ENCODE measurements around the gene RUFY4. TPM values are rescaled to one million over a fixed set of nuclear protein-coding genes. Genes with fewer than 3 reads are reported as not detected.
A peak's percentile ranks its signal among the peaks of the same experiment; 100 is the strongest.

The RUFY4 gene
- total and polyA plus RNA-seq, 10 donors, result 0.32 to 4.5 (median 2.6) TPM

DNA sequence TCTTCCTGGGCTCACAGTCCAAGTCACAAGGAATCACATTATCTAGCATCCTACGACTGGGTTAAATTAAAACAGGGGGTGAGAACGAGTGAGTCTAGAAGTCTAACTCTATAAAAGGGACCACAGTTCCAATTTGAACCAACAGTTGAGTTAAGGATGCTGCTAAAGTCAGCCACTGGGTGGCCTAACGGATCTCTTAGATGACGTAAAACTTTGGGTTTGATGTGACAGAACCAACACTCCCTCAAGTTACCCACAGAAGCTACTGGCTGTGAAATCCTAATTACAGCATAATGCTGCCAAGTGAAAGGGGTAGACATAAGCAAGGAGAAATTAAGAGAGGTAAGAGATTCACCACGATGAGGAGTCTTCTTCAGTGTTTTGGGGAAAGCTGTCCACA, 32.7 kb upstream of the RUFY4 start:
- intact Hi-C loops (cut with DNase I; ENCODE audit: low total_unique reads), result loop anchor here (10.0 kb wide), 1 partner anchor 252 kb away; no protein-coding TSS in a partner anchor
- DNase-seq, result no peak
- Histone ChIP-seq H3K36me3 (no peaks in the 10 kb centered on the region), H3K9me3 (no peaks in the 10 kb centered on the region), H3K27ac (no peak overlapping the region), H3K27me3 (replicated peaks in 1 of 7) (peaks cover 0 to 10% (median 0%) of the 10 kb centered on the region in 7 donors), H3K4me1 (peaks cover 4 to 33% (median 17%) of the 10 kb centered on the region in 6 donors), H3K4me3 (no peak overlapping the region)
- TF ChIP-seq POLR2AphosphoS5 (IDR thresholded peaks at IDR 0.05) (no peak), POLR2A (IDR thresholded peaks at IDR 0.05) (no peak)
- TF ChIP-seq, protein P1, sequence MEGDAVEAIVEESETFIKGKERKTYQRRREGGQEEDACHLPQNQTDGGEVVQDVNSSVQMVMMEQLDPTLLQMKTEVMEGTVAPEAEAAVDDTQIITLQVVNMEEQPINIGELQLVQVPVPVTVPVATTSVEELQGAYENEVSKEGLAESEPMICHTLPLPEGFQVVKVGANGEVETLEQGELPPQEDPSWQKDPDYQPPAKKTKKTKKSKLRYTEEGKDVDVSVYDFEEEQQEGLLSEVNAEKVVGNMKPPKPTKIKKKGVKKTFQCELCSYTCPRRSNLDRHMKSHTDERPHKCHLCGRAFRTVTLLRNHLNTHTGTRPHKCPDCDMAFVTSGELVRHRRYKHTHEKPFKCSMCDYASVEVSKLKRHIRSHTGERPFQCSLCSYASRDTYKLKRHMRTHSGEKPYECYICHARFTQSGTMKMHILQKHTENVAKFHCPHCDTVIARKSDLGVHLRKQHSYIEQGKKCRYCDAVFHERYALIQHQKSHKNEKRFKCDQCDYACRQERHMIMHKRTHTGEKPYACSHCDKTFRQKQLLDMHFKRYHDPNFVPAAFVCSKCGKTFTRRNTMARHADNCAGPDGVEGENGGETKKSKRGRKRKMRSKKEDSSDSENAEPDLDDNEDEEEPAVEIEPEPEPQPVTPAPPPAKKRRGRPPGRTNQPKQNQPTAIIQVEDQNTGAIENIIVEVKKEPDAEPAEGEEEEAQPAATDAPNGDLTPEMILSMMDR (IDR thresholded peaks at IDR 0.05 in 8 of 11, conservative IDR thresholded peaks at IDR 0.05 in 3 of 11), result peak in 2 of 11 experiments; percentile 8 to 15
- 73 to 80% (median 77%) methylated on average over 5 of the region's 5 CpGs for WGBS, 5 donors

DNA sequence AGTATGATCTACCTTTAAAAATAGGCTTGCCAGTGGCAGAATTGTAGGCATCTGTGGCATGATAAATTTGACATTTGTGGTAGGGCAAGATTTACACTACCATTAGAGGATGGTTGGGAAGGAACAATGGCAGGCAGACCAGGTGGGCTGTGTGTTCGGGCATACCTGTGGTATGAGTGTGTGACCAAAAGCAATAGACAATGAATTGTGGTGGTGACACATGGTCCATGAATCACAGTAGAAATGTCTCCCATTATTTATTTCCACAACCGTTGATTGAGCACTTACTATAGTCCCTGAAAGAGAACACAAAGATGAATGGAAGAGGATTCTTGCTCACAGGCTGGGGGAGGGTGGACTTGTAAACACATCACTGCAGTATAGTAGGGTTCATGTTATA, 29.9 kb upstream of the RUFY4 start:
- TF ChIP-seq, protein P1 (IDR thresholded peaks at IDR 0.05 in 8 of 11, conservative IDR thresholded peaks at IDR 0.05 in 3 of 11), result no peak
- TF ChIP-seq POLR2AphosphoS5 (IDR thresholded peaks at IDR 0.05), result no peak
- no peak for TF ChIP-seq POLR2A (IDR thresholded peaks at IDR 0.05)
- WGBS, 5 donors, result 78 to 91% (median 81%) methylated on average over 2 of the region's 2 CpGs
- intact Hi-C loops (cut with DNase I; ENCODE audit: low total_unique reads), result loop anchor here (10.0 kb wide), 1 partner anchor 254 kb away; no protein-coding TSS in a partner anchor
- no peak for DNase-seq
- H3K4me1 ChIP-seq, result peaks cover 1 to 27% (median 12%) of the 10 kb centered on the region in 6 donors
- no peaks in the 10 kb centered on the region for H3K36me3 ChIP-seq
- peaks cover 0 to 4% (median 0%) of the 10 kb centered on the region in 7 donors for H3K27me3 ChIP-seq (replicated peaks in 1 of 7)
- H3K27ac ChIP-seq, result no peak overlapping the region
- no peak overlapping the region for H3K4me3 ChIP-seq
- peaks cover 0 to 12% (median 4%) of the 10 kb centered on the region in 8 donors for H3K9me3 ChIP-seq

DNA sequence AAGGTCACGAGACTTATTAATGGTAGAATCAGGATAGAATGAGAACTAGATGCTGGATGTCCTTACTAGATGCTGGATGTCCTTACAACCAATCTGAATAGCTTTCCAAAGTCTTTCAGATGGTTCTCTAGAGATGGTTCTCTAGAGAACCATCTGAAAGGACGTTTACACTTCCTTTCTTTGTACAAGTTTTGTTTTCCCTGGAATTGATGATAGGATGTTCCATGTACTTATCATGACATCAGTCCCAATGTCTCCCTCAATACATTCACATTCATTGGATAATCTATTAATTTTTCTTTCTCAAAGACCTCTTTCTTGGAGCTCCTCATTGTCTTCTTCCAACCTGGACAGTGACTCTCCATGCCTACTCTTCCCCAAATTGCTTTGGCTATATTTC, 28.2 kb upstream of the RUFY4 start:
- Histone ChIP-seq H3K27me3 (replicated peaks in 1 of 7) (no peaks in the 10 kb centered on the region), H3K36me3 (no peaks in the 10 kb centered on the region), H3K4me3 (no peak overlapping the region), H3K27ac (peak overlapping the region in 1 of 8 donors; percentile 41), H3K4me1 (peaks cover 0 to 16% (median 4%) of the 10 kb centered on the region in 6 donors), H3K9me3 (peaks cover 0 to 16% (median 6%) of the 10 kb centered on the region in 8 donors)
- no peak for TF ChIP-seq POLR2AphosphoS5 (IDR thresholded peaks at IDR 0.05)
- TF ChIP-seq, protein P1 (IDR thresholded peaks at IDR 0.05 in 8 of 11, conservative IDR thresholded peaks at IDR 0.05 in 3 of 11), result no peak
- TF ChIP-seq POLR2A (IDR thresholded peaks at IDR 0.05), result no peak
- WGBS, 5 donors, result 49 to 81% (median 76%) methylated on average over 2 of the region's 2 CpGs
- intact Hi-C loops (cut with DNase I; ENCODE audit: low total_unique reads), result no loop called here
- DNase-seq, result no peak

DNA sequence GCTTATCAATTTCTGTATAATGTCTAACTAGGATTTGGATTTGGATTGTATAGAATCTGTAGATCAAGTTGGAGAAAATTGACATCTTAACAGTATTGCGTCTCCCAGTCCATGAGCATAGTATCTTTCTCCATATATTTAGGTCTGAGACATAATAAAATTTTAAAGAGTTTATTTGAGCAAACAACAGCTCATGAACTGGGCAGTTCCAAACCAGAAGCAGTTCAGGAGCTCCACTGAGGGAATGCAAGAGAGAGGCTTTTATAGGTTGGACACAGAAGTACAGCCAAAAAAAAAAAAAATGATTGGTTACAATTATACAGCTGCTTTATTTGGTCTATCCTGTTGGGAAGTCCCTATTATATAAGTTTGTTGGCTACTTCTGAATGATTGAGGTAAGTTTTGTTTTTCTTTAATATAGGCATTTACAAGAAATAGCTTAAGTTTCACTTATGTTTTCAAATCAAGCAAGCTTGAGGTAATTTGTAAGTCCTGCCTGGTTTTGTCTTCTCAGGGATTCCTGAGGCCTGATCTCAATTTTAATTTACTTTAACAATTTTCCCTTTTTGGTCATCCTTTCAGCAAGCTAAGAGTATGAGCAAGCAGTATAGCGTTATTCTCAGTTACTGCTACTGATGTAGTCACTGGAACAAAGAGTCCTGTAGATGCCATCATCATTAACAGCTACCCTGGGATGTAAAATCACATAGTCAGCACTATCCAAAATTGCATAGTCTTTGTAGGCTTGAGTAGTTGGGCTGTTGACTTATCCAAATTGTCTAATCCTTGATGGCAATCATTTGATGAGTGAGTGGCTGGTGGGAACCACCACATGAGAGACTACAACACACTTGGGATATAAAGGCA, 27.5 kb upstream of the RUFY4 start:
- no peak for DNase-seq
- peaks cover 0 to 18% (median 9%) of the 10 kb centered on the region in 6 donors for H3K4me1 ChIP-seq
- TF ChIP-seq POLR2A (IDR thresholded peaks at IDR 0.05), result no peak
- no peak for TF ChIP-seq POLR2AphosphoS5 (IDR thresholded peaks at IDR 0.05)
- TF ChIP-seq, protein P1 (IDR thresholded peaks at IDR 0.05 in 8 of 11, conservative IDR thresholded peaks at IDR 0.05 in 3 of 11), result no peak
- H3K9me3 ChIP-seq, result peaks cover 0 to 16% (median 6%) of the 10 kb centered on the region in 8 donors
- intact Hi-C loops (cut with DNase I; ENCODE audit: low total_unique reads), result no loop called here
- no peak overlapping the region for H3K4me3 ChIP-seq
- no peaks in the 10 kb centered on the region for H3K27me3 ChIP-seq (replicated peaks in 1 of 7)
- 77 to 91% (median 87%) methylated on average over 2 of the region's 2 CpGs for WGBS, 5 donors
- H3K27ac ChIP-seq, result peak overlapping the region in 2 of 8 donors; percentile 7 to 41
- no peaks in the 10 kb centered on the region for H3K36me3 ChIP-seq

All from spleen (tissue), 11 donors.